Transverse colon (tissue), 4 donors: ENCODE data around the gene ATP8B4. TPM values are rescaled to one million over a fixed set of nuclear protein-coding genes. Genes with fewer than 3 reads are reported as not detected.

Experiments
- DNase-seq: peaks from one replicate; pipeline ENCODE4 v3.0.0-alpha.2; 2019
- H3K27ac ChIP-seq, 4 donors: fragments of 200-600 bp; sonication (generic); 2 replicates each; pipeline ENCODE4 v1.5.1; 2016 to 2018; ENCODE audit warnings: inconsistent platforms in 4 of 4
- H3K27me3 ChIP-seq: fragments of 200-600 bp; sonication (generic); 2 replicates; pipeline ENCODE4 v1.5.1; 2017; ENCODE audit warnings: inconsistent platforms
- H3K36me3 ChIP-seq, 4 donors: fragments of 200-600 bp; sonication (generic); 2 replicates each; pipeline ENCODE4 v1.5.1; 2017 to 2019; ENCODE audit warnings: inconsistent platforms in 4 of 4
- H3K4me1 ChIP-seq, 4 donors: fragments of 200-600 bp; sonication (generic); 2 replicates each; pipeline ENCODE4 v1.5.1; 2017 to 2020; ENCODE audit warnings: inconsistent platforms in 4 of 4
- H3K4me3 ChIP-seq, 4 donors: fragments of 200-600 bp; sonication (generic); 1 replicate in 1 of 4; 2 replicates in 3 of 4; pipeline versions ENCODE4 v1.5.1 to v1.6.1; 2017 to 2019; ENCODE audit warnings: inconsistent platforms in 4 of 4
- H3K9me3 ChIP-seq, 2 donors: fragments of 200-600 bp; sonication (generic); 2 replicates each; pipeline ENCODE4 v1.5.1; 2017 to 2019; ENCODE audit warnings: inconsistent platforms in 2 of 2
- CTCF ChIP-seq, 5 experiments: fragments of 200-600 bp in 3 of 5; fragments of 450-650 bp in 2 of 5; sonication (generic) in 3 of 5; IDR thresholded peaks; 1 replicate in 2 of 5; 2 replicates in 3 of 5; pipeline ENCODE4 v1.5.1; 2016 to 2017; ENCODE audit warnings: antibody characterized with exemption in 5 of 5, inconsistent platforms in 3 of 5, mild to moderate bottlenecking in 2 of 5, moderate library complexity in 1 of 5
- EP300 ChIP-seq: sonication (generic); formaldehyde crosslinking; IDR thresholded peaks from one replicate; pipeline ENCODE4 v1.6.1; 2017; ENCODE audit warnings: antibody characterized with exemption, low read depth
- POLR2A ChIP-seq: fragments of 450-650 bp; IDR thresholded peaks from one replicate; pipeline ENCODE4 v1.6.1; 2016; ENCODE audit warnings: antibody characterized with exemption, mild to moderate bottlenecking, moderate library complexity
- POLR2AphosphoS5 ChIP-seq, 3 donors: sonication (generic); formaldehyde crosslinking; IDR thresholded peaks; one replicate each; pipeline ENCODE4 v1.6.1; 2016; ENCODE audit warnings: antibody characterized with exemption in 3 of 3
- WGBS, 2 donors: methylation state at CpG; one replicate each; pipeline ENCODE4 v1.1.5; 2018; ENCODE audit warnings: low coverage in 1 of 2; 5-methylcytosine and 5-hydroxymethylcytosine counted together
- in situ Hi-C, 4 donors: fragments of 200-750 bp; cut with MboI; loops; one replicate each; pipeline versions ENCODE4 v1.15.0 to v1.15.1; 2017; ENCODE audit warnings: low sequenced_read_pairs in 3 of 4, low pct_ligation_motif_present in 1 of 4, low pct_unique_long_range_greater_than_20kb in 1 of 4
- intact Hi-C: fragments of 100-400 bp; cut with DNase I; formaldehyde crosslinking; loops from one replicate; pipeline ENCODE4 v1.15.1; 2023; ENCODE audit warnings: low total_unique reads
- total RNA-seq, 4 donors: library from RNA; depleted of rRNA; stranded (reverse); fragments of >200 nt; gene quantifications; one replicate each; pipeline ENCODE4 v1.1.0, GENCODE V29; 2016

Gene ATP8B4
- total RNA-seq, 4 donors from 2014 or later, result 6.2 to 26.2 (median 8.5) TPM

- no peak overlapping the region for H3K4me3 ChIP-seq
- no peaks in the 10 kb centered on the region for H3K9me3 ChIP-seq
- 28 to 32% methylated on average over 6 to 7 of the region's 7 CpGs for WGBS, 2 donors
- in situ Hi-C loops, result no loop called here
- H3K4me1 ChIP-seq, result peaks cover 3 to 20% (median 15%) of the 10 kb centered on the region in 4 donors
- peak overlapping the region; percentile 43 to 72 (median 68) for H3K27ac ChIP-seq
- H3K36me3 ChIP-seq, result no peaks in the 10 kb centered on the region
- TF ChIP-seq CTCF (IDR thresholded peaks at IDR 0.05) (no peak), EP300 (no peak), POLR2AphosphoS5 (IDR thresholded peaks at IDR 0.05) (peak in 1 of 3 donors; percentile 42)
- DNase-seq, result no peak
- H3K27me3 ChIP-seq, result no peaks in the 10 kb centered on the region
- intact Hi-C loops, result no loop called here
Observed at GRCh38 chr15:49902685-49903501, 216.1 kb downstream of the ATP8B4 start.

GRCh38 chr15:49901996-49902684, 216.9 kb downstream of the ATP8B4 start:
- intact Hi-C loops, result no loop called here
- TF ChIP-seq POLR2AphosphoS5 (IDR thresholded peaks at IDR 0.05), result no peak
- no peak for TF ChIP-seq POLR2A
- peak in 1 of 5 experiments; percentile 21 for TF ChIP-seq CTCF (IDR thresholded peaks at IDR 0.05)
- WGBS, 2 donors, result 50 to 63% methylated on average over 2 of the region's 2 CpGs
- Histone ChIP-seq H3K4me1 (peaks cover 3 to 20% (median 15%) of the 10 kb centered on the region in 4 donors), H3K27me3 (no peaks in the 10 kb centered on the region), H3K9me3 (no peaks in the 10 kb centered on the region), H3K27ac (peak overlapping the region; percentile 43 to 72 (median 68)), H3K36me3 (no peaks in the 10 kb centered on the region), H3K4me3 (no peak overlapping the region)
- DNase-seq, result no peak
- in situ Hi-C loops, result no loop called here

GRCh38 chr15:49901321-49901720, 217.7 kb downstream of the ATP8B4 start:
- H3K27me3 ChIP-seq, result no peaks in the 10 kb centered on the region
- intact Hi-C loops, result no loop called here
- no peak for TF ChIP-seq CTCF (IDR thresholded peaks at IDR 0.05)
- TF ChIP-seq EP300, result no peak
- TF ChIP-seq POLR2AphosphoS5 (IDR thresholded peaks at IDR 0.05), result no peak
- TF ChIP-seq POLR2A, result no peak
- no peak overlapping the region for H3K4me3 ChIP-seq
- peaks cover 3 to 20% (median 15%) of the 10 kb centered on the region in 4 donors for H3K4me1 ChIP-seq
- H3K27ac ChIP-seq, result peak overlapping the region; percentile 43 to 72 (median 68)
- DNase-seq, result no peak
- in situ Hi-C loops, result no loop called here
- H3K9me3 ChIP-seq, result no peaks in the 10 kb centered on the region
- WGBS, 2 donors, result 67 to 86% methylated on average over 1 of the region's 1 CpG
- no peaks in the 10 kb centered on the region for H3K36me3 ChIP-seq

GRCh38 chr15:49900903-49901235, 218.2 kb downstream of the ATP8B4 start:
- Histone ChIP-seq H3K27ac (peak overlapping the region; percentile 43 to 72 (median 68)), H3K4me1 (peaks cover 3 to 23% (median 15%) of the 10 kb centered on the region in 4 donors), H3K27me3 (no peaks in the 10 kb centered on the region), H3K9me3 (no peaks in the 10 kb centered on the region), H3K36me3 (no peaks in the 10 kb centered on the region), H3K4me3 (no peak overlapping the region)
- intact Hi-C loops, result no loop called here
- no peak for DNase-seq
- TF ChIP-seq CTCF (IDR thresholded peaks at IDR 0.05) (no peak), POLR2A (no peak), POLR2AphosphoS5 (IDR thresholded peaks at IDR 0.05) (no peak), EP300 (no peak)
- WGBS, 2 donors, result 63 to 80% methylated on average over 1 of the region's 1 CpG
- in situ Hi-C loops, result no loop called here
